Esophagus squamous epithelium (tissue), 4 donors: Measurements from ENCODE around the gene COX4I1.

ENCODE experiments used
- CTCF ChIP-seq, 6 experiments: fragments of 450-650 bp in 4 of 6; fragments of 200-600 bp in 2 of 6; sonication (generic) in 2 of 6; IDR thresholded peaks; one replicate each; pipeline ENCODE4 v1.5.1; 2016 to 2019; ENCODE audit warnings: antibody characterized with exemption in 6 of 6, mild to moderate bottlenecking in 4 of 6, moderate library complexity in 4 of 6
- POLR2A ChIP-seq, 4 donors: fragments of 450-650 bp; IDR thresholded peaks; one replicate each; pipeline ENCODE4 v1.6.1; 2017; ENCODE audit warnings: antibody characterized with exemption in 4 of 4, mild to moderate bottlenecking in 4 of 4, moderate library complexity in 3 of 4

- no peak for TF ChIP-seq CTCF (IDR thresholded peaks at IDR 0.05)
- TF ChIP-seq POLR2A (IDR thresholded peaks at IDR 0.05) = peak in 1 of 4 donors; percentile 32
Measured at GRCh38 chr16:85755929-85756768, 43.3 kb upstream of the COX4I1 start.
